Measurements from ENCODE around the gene ADAMTS19.

- TF ChIP-seq ZNF780A (CRISPR knock-in tag; IDR thresholded peaks at IDR 0.05) (no peak), CTCF (CRISPR knock-in tag; IDR thresholded peaks at IDR 0.05) (no peak), MAX (IDR thresholded peaks at IDR 0.05) (no peak), FOXJ3 (CRISPR knock-in tag; IDR thresholded peaks at IDR 0.05; ENCODE audit: borderline replicate concordance) (no peak)
These were observed 201.4 kb downstream of the ADAMTS19 start for GRCh38 chr5:129661366-129662035.

Measured in HepG2 (cell line).